Activated T-cell treated with anti-CD3 and anti-CD28 coated beads, Interleukin-2, amount 50 U/mL, for 4 hours (primary cell): ENCODE measurements around the gene ATXN2. TPM values are rescaled to one million over a fixed set of nuclear protein-coding genes. Genes with fewer than 3 reads are reported as not detected.
A peak's percentile ranks its signal among the peaks of the same experiment; 100 is the strongest.
"Not testable (repeated sequence)": the region's sequence is repeated elsewhere in the genome, so short reads cannot be mapped to it uniquely, and the experiment has no call there.

Experiments
- ATAC-seq, 2 donors: fragments of 200-7000 bp; cut with Tn5 transposase; one replicate each; pipeline ENCODE4 v1.10.0; 2021
- DNase-seq: peaks from one replicate; pipeline ENCODE4 v3.0.0-alpha.2; 2020
- H3K27me3 Mint-ChIP-seq: one replicate; pipeline ENCODE4 v1.8.0; 2021; ENCODE audit warnings: low read depth, mixed read lengths
- H3K36me3 Mint-ChIP-seq: one replicate; pipeline ENCODE4 v1.8.0; 2022; ENCODE audit warnings: mixed read lengths; ENCODE audit not compliant: insufficient read depth
- H3K4me1 Mint-ChIP-seq: one replicate; pipeline ENCODE4 v1.8.0; 2021; ENCODE audit warnings: low read depth, mixed read lengths
- H3K4me3 Mint-ChIP-seq: one replicate; pipeline ENCODE4 v1.8.0; 2021; ENCODE audit warnings: mild to moderate bottlenecking, moderate library complexity, mixed read lengths
- H3K9me3 Mint-ChIP-seq: one replicate; pipeline ENCODE4 v1.8.0; 2021; ENCODE audit warnings: mixed read lengths
- total RNA-seq, 3 donors: library from RNA; stranded (reverse); gene quantifications; one replicate each; pipeline ENCODE4 v1.2.1, GENCODE V29; 2021

The ATXN2 gene
- total RNA-seq, 3 donors from 2014 or later: 32.3 to 34.8 (median 34.2) TPM

- DNase-seq (no peak), ATAC-seq (no peak)
- Mint-ChIP-seq H3K4me3 (no peak overlapping the region), H3K9me3 (no peaks in the 10 kb centered on the region), H3K27me3 (no peaks in the 10 kb centered on the region), H3K36me3 (peaks cover 20% of the 10 kb centered on the region), H3K4me1 (peaks cover 3% of the 10 kb centered on the region)
These were observed 131.8 kb downstream of the ATXN2 start for GRCh38 chr12:111467092-111467856.

GRCh38 chr12:111462210-111462769 is 136.8 kb downstream of the ATXN2 start:
- H3K4me1 Mint-ChIP-seq: peaks cover 2% of the 10 kb centered on the region
- DNase-seq (no peak), ATAC-seq (no peak)
- no peaks in the 10 kb centered on the region for H3K9me3 Mint-ChIP-seq
- no peak overlapping the region for H3K4me3 Mint-ChIP-seq
- H3K36me3 Mint-ChIP-seq: peaks cover 2% of the 10 kb centered on the region
- H3K27me3 Mint-ChIP-seq: no peaks in the 10 kb centered on the region

- not testable (repeated sequence) for H3K4me1 Mint-ChIP-seq, H3K9me3 Mint-ChIP-seq, H3K36me3 Mint-ChIP-seq, DNase-seq, H3K4me3 Mint-ChIP-seq, H3K27me3 Mint-ChIP-seq, ATAC-seq
These were observed 139.0 kb downstream of the ATXN2 start for GRCh38 chr12:111460111-111460510.

DNA sequence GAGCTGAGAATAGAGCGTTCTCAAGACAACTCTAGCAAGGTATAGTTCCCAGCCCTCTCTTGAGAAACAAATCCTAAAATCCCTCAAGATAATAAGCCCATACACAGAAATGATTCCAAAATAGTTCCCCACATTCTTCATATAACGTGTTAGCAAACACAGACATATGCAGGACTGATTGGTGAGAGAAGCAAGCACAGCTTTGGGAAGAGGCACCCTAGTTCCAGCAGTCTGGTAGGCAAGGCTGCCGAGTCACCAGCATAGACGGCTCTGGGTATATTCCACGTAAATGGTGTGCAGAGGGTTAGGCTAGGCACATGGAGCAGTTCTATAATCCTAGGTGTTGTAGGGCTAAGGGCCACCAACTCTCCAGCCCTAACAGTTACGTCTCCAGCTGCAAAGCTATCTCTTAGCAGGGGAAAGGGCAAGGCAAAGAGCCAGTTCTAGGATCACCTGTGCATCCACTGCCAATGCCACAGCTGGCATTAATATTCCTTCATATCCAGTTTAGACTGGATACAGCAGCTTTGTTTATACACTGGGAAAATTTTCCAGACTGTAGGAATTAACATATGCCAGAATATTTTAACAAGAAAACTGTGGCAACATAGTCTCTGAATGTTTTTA is 140.5 kb downstream of the ATXN2 start:
- peaks cover 9% of the 10 kb centered on the region for H3K4me1 Mint-ChIP-seq
- ATAC-seq: no peak
- no peak overlapping the region for H3K4me3 Mint-ChIP-seq
- no peaks in the 10 kb centered on the region for H3K27me3 Mint-ChIP-seq
- peaks cover 8% of the 10 kb centered on the region for H3K36me3 Mint-ChIP-seq
- no peak for DNase-seq
- no peaks in the 10 kb centered on the region for H3K9me3 Mint-ChIP-seq

DNA sequence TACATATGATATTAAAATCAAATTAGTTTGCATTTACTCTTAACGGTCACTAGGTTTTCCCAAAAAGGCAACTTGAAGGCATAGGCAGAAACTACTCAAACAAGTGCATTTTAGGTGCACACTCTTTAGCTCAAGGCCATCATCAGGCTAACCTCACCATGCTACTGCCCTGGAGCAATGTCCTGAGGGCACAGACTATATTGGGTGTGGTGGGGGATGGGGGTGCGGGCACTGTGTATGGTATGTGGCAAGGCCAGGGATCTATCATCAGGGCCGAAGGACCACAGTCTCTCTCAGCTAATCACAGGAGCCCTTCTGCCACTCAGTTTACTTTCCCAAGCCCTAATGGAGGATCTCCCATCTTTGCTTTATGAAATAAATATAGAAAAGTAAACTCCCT is 141.5 kb downstream of the ATXN2 start:
- Mint-ChIP-seq H3K4me1 (peaks cover 9% of the 10 kb centered on the region), H3K36me3 (peaks cover 8% of the 10 kb centered on the region), H3K9me3 (no peaks in the 10 kb centered on the region), H3K27me3 (no peaks in the 10 kb centered on the region), H3K4me3 (no peak overlapping the region)
- no peak for ATAC-seq
- DNase-seq: no peak

DNA sequence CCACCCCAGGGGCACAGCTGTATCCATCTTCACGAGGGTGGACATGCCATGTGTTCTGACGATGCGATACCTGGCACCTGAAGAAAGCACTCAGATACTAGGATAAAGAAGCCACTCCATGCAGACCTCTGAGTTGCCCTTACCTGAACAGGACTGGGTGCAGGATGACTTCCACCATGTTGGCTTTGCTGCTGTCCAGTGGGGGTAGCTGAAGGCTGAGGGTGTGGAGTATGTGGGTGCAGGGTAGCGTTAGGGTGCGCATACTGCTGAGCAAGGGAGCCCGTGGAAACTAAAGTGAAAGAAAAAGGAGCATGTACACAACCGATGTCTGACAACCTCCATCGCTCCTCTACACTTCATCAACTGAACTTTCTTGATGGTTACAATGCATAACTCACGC is 142.0 kb downstream of the ATXN2 start:
- Mint-ChIP-seq H3K4me3 (no peak overlapping the region), H3K36me3 (peaks cover 8% of the 10 kb centered on the region), H3K27me3 (no peaks in the 10 kb centered on the region), H3K9me3 (no peaks in the 10 kb centered on the region), H3K4me1 (peaks cover 7% of the 10 kb centered on the region)
- no peak for DNase-seq
- ATAC-seq: no peak

DNA sequence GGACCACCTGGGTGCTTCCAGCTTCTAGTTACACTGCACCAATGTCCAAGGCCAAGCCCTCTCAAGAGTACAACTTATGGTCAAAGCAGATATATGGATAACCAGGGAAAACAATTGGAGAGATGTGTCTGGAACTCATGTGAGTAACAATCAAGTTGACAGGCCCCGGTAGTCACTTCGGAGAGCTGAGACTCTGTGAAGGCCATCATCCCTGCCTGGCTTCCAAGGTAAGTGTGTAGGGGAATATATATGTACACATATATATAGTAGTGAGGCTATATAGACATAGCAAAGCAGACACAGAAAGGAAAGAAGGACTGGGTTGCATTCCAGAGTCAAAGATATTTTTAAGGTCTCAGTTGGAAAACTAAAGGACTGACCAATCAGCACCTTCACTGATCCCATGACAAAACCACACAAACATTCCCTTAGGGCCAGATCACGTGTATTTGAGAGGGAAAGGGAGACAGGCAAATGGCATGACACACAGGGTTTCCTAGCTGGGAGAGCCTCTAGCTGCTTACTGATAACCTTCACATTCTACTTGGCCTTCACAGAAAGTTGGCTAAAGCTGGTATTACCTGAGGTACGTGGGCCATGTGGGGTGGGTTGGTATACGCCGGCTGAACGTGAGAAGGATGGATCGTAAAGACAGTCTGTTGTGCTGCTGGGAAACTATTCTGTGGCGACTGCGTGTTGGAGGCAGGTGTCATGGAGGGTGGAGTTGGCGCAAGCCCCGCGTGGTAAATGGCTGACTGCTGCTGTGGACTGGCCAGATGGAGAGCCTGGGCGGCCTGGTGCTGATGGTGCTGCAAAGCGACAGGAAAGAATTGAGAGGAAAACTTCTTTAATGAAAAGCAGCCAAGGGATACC is 143.4 kb downstream of the ATXN2 start:
- DNase-seq: no peak

GRCh38 chr12:111454716-111455447 is 144.2 kb downstream of the ATXN2 start:
- Mint-ChIP-seq H3K36me3 (peaks cover 21% of the 10 kb centered on the region), H3K4me3 (no peak overlapping the region), H3K9me3 (no peaks in the 10 kb centered on the region), H3K4me1 (peaks cover 25% of the 10 kb centered on the region), H3K27me3 (no peaks in the 10 kb centered on the region)
- ATAC-seq (no peak), DNase-seq (no peak)

More for the DNA sequence above, 143.4 kb downstream of the ATXN2 start:
- ATAC-seq: no peak
- Mint-ChIP-seq H3K27me3 (no peaks in the 10 kb centered on the region), H3K36me3 (peaks cover 16% of the 10 kb centered on the region), H3K4me3 (no peak overlapping the region), H3K9me3 (no peaks in the 10 kb centered on the region), H3K4me1 (peaks cover 17% of the 10 kb centered on the region)

DNA sequence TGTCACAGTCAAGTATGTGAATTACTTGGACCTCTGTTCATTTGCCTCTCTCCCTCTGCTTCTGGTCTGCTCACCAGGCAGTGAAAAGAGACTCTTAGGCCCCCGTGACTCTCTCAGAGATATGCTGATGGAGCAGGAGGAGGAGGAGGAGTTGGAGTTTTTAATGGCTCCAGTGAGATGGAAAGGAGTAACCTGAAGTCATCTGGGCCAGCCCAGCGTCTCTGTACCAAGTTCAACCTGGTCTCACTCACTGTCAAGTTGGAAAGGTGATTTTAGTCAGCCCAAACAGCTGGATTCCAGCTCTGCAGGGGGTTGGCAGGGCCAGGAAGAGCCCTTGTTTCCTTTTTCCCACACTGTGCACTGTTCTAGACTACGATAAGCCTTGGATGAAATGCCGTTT is 144.8 kb downstream of the ATXN2 start:
- Mint-ChIP-seq H3K4me1 (peaks cover 31% of the 10 kb centered on the region), H3K9me3 (no peaks in the 10 kb centered on the region), H3K36me3 (peaks cover 23% of the 10 kb centered on the region), H3K4me3 (no peak overlapping the region), H3K27me3 (no peaks in the 10 kb centered on the region)
- ATAC-seq (no peak), DNase-seq (no peak)

DNA sequence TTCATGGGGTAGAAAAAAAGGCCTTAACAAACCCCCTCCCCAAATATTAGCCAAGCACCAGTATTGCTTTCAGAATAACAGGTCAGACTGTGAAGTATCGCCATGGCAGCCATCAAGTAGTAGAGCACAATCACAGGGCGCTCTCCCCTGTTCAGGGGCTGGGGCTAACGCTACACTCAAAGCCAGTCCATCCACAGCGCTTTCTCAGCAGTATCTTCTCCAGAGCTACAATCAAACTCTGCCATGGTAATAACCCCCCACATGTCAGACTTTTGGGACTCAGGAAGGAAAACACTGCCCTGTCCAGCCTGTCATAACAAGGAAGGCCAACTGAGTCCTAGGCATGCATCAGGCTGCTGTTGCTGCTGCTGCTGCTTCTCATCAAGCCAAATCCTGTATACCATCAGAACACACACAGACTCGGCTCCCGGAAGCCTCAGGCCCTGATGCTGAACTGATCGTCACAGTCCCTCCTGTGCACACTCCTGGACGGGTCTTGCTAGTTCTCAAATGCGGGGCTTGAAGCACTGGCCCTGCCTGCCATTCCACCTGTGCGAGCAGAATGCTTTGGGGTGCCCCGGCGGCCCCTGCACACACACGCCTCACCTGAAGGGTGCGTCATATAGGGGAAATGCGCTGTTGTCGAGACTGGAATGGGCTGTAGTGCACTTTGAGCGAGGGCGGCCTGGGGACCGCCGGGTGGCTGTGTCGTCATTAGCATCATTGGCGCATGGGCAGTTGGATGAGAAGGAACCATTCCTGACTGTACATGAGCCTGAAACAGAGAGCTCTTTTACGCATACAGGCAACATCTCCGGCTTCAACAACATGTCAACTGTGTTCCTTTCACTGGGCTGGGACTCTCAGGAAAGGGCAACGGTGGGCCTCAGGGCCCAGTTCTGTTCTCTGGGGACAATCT is 145.8 kb downstream of the ATXN2 start:
- DNase-seq (no peak), ATAC-seq (no peak)
- Mint-ChIP-seq H3K4me1 (peaks cover 40% of the 10 kb centered on the region), H3K36me3 (peaks cover 31% of the 10 kb centered on the region), H3K9me3 (no peaks in the 10 kb centered on the region), H3K27me3 (no peaks in the 10 kb centered on the region), H3K4me3 (no peak overlapping the region)

DNA sequence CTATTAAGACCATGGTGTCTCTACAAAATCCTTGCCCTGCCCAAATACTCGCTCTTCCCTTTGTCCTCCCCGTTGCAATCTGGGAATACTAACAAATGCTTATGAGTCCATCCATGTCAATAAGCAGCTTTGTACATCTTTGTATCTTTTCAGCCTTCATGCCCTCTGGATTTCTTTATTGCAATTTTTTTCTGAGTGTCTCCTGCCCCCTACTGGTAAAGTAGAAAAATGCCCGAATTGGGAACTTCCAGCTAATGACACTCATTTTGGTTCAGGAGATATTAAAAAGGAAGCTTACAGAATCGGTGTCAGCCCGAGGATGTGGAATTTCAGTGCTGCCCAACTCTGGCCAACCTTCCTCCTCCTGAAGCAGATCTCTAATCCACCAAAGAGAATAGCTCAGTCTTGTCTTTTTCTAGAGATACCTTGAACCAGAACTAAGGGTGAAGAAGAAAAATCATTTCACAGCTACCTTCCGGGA is 147.4 kb downstream of the ATXN2 start:
- ATAC-seq: peak; percentile 35 to 54
- H3K27me3 Mint-ChIP-seq: no peaks in the 10 kb centered on the region
- no peak for DNase-seq
- no peaks in the 10 kb centered on the region for H3K9me3 Mint-ChIP-seq
- peaks cover 47% of the 10 kb centered on the region for H3K4me1 Mint-ChIP-seq
- H3K4me3 Mint-ChIP-seq: no peak overlapping the region
- peaks cover 42% of the 10 kb centered on the region for H3K36me3 Mint-ChIP-seq

GRCh38 chr12:111451232-111451631 is 147.9 kb downstream of the ATXN2 start:
- Mint-ChIP-seq H3K9me3 (no peaks in the 10 kb centered on the region), H3K4me1 (peaks cover 51% of the 10 kb centered on the region), H3K27me3 (no peaks in the 10 kb centered on the region), H3K36me3 (peaks cover 44% of the 10 kb centered on the region), H3K4me3 (no peak overlapping the region)
- DNase-seq (no peak), ATAC-seq (no peak)

DNA sequence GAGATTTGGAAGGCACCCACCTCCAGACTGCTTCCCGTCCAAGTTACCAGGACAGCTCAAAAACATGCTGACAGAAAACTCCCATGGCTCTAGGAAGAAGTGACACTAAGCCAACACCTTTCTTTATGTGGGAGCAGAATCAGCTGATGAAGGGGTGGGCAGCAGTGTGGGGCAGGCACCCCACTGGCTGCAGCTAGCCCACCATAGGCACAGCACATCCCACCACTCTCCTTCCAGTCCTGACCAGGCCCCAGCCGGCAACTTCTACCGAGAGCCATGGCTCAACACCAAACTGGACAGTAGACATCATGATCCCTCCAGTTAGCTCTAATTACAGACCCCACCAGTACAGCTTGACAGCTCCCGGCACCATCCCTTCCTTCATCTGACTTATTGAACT is 148.4 kb downstream of the ATXN2 start:
- no peak for ATAC-seq
- Mint-ChIP-seq H3K4me3 (no peak overlapping the region), H3K36me3 (peaks cover 38% of the 10 kb centered on the region), H3K9me3 (no peaks in the 10 kb centered on the region), H3K4me1 (peaks cover 57% of the 10 kb centered on the region), H3K27me3 (no peaks in the 10 kb centered on the region)
- DNase-seq: no peak
